ENCODE data around the gene BACE1. TPM values are rescaled to one million over a fixed set of nuclear protein-coding genes. Genes with fewer than 3 reads are reported as not detected.

BACE1 gene
- total RNA-seq, 1 donor from 2014 or later: 32.6 TPM

- FAIRE-seq: no peak
- Histone ChIP-seq H3K9ac (ENCODE audit: low read length) (no peak overlapping the region), H2AFZ (ENCODE audit: low read depth, low read length) (no peak overlapping the region), H3K27ac (ENCODE audit: low read depth, low read length) (peak overlapping the region; percentile 50), H3K36me3 (ENCODE audit: insufficient read depth, low read length) (no peaks in the 10 kb centered on the region), H3K4me3 (ENCODE audit: insufficient read depth, low read depth, low read length) (no peak overlapping the region), H3K27me3 (ENCODE audit: insufficient read depth, low read length) (no peaks in the 10 kb centered on the region), H3K4me2 (ENCODE audit: low read length) (peak overlapping the region; percentile 55), H3K9me3 (ENCODE audit: insufficient read depth, low read depth, low read length) (no peaks in the 10 kb centered on the region), H3K79me2 (ENCODE audit: insufficient read depth, low read length) (no peaks in the 10 kb centered on the region), H4K20me1 (ENCODE audit: insufficient read depth, low read length) (peaks cover 5% of the 10 kb centered on the region), H3K4me1 (ENCODE audit: insufficient read depth, low read length) (peaks cover 18% of the 10 kb centered on the region)
- DNase-seq (ENCODE audit: low read depth): peak; percentile 81
- H3K9me3 Mint-ChIP-seq (ENCODE audit: unreplicated experiment): no peaks in the 10 kb centered on the region
- TF ChIP-seq EZH2 (IDR thresholded peaks at IDR 0.05; ENCODE audit: insufficient read depth, low read length): no peak
- TF ChIP-seq CTCF (IDR thresholded peaks at IDR 0.05; ENCODE audit: insufficient read depth, low read depth, low read length): no peak
- peaks cover 12% of the 10 kb centered on the region for H3K36me3 Mint-ChIP-seq (ENCODE audit: low read depth, unreplicated experiment)
- no peaks in the 10 kb centered on the region for H3K27me3 Mint-ChIP-seq (ENCODE audit: low read depth, unreplicated experiment)
- H3K4me3 Mint-ChIP-seq (ENCODE audit: unreplicated experiment): no peak overlapping the region
- H3K4me1 Mint-ChIP-seq (ENCODE audit: low read depth, unreplicated experiment): peaks cover 5% of the 10 kb centered on the region
- H3K27ac Mint-ChIP-seq (ENCODE audit: unreplicated experiment): no peak overlapping the region
Observed at GRCh38 chr11:117259417-117259816, 56.6 kb downstream of the BACE1 start.

- H3K27me3 Mint-ChIP-seq (ENCODE audit: low read depth, unreplicated experiment): no peaks in the 10 kb centered on the region
- no peak for TF ChIP-seq EZH2 (IDR thresholded peaks at IDR 0.05; ENCODE audit: insufficient read depth, low read length)
- Histone ChIP-seq H3K36me3 (ENCODE audit: insufficient read depth, low read length) (no peaks in the 10 kb centered on the region), H3K27me3 (ENCODE audit: insufficient read depth, low read length) (no peaks in the 10 kb centered on the region), H4K20me1 (ENCODE audit: insufficient read depth, low read length) (peaks cover 5% of the 10 kb centered on the region), H3K9ac (ENCODE audit: low read length) (no peak overlapping the region), H2AFZ (ENCODE audit: low read depth, low read length) (no peak overlapping the region), H3K4me3 (ENCODE audit: insufficient read depth, low read depth, low read length) (no peak overlapping the region), H3K4me2 (ENCODE audit: low read length) (no peak overlapping the region), H3K4me1 (ENCODE audit: insufficient read depth, low read length) (peaks cover 18% of the 10 kb centered on the region), H3K9me3 (ENCODE audit: insufficient read depth, low read depth, low read length) (no peaks in the 10 kb centered on the region), H3K27ac (ENCODE audit: low read depth, low read length) (no peak overlapping the region), H3K79me2 (ENCODE audit: insufficient read depth, low read length) (no peaks in the 10 kb centered on the region)
- peaks cover 12% of the 10 kb centered on the region for H3K36me3 Mint-ChIP-seq (ENCODE audit: low read depth, unreplicated experiment)
- H3K9me3 Mint-ChIP-seq (ENCODE audit: unreplicated experiment): no peaks in the 10 kb centered on the region
- no peak overlapping the region for H3K27ac Mint-ChIP-seq (ENCODE audit: unreplicated experiment)
- no peak for DNase-seq (ENCODE audit: low read depth)
- H3K4me1 Mint-ChIP-seq (ENCODE audit: low read depth, unreplicated experiment): peaks cover 5% of the 10 kb centered on the region
- H3K4me3 Mint-ChIP-seq (ENCODE audit: unreplicated experiment): no peak overlapping the region
- FAIRE-seq: no peak
Observed at GRCh38 chr11:117258576-117258975, 57.5 kb downstream of the BACE1 start.

GRCh38 chr11:117256573-117256972 is 59.5 kb downstream of the BACE1 start:
- Histone ChIP-seq H3K4me1 (ENCODE audit: insufficient read depth, low read length) (peaks cover 18% of the 10 kb centered on the region), H3K27me3 (ENCODE audit: insufficient read depth, low read length) (no peaks in the 10 kb centered on the region), H3K27ac (ENCODE audit: low read depth, low read length) (no peak overlapping the region), H2AFZ (ENCODE audit: low read depth, low read length) (no peak overlapping the region), H3K9me3 (ENCODE audit: insufficient read depth, low read depth, low read length) (no peaks in the 10 kb centered on the region), H3K9ac (ENCODE audit: low read length) (no peak overlapping the region), H3K4me2 (ENCODE audit: low read length) (no peak overlapping the region), H3K4me3 (ENCODE audit: insufficient read depth, low read depth, low read length) (no peak overlapping the region), H3K79me2 (ENCODE audit: insufficient read depth, low read length) (no peaks in the 10 kb centered on the region), H4K20me1 (ENCODE audit: insufficient read depth, low read length) (peaks cover 5% of the 10 kb centered on the region), H3K36me3 (ENCODE audit: insufficient read depth, low read length) (no peaks in the 10 kb centered on the region)
- FAIRE-seq: peak; percentile 26
- peaks cover 8% of the 10 kb centered on the region for H3K36me3 Mint-ChIP-seq (ENCODE audit: low read depth, unreplicated experiment)
- H3K27ac Mint-ChIP-seq (ENCODE audit: unreplicated experiment): no peak overlapping the region
- no peak for TF ChIP-seq EZH2 (IDR thresholded peaks at IDR 0.05; ENCODE audit: insufficient read depth, low read length)
- no peak for TF ChIP-seq CTCF (IDR thresholded peaks at IDR 0.05; ENCODE audit: insufficient read depth, low read depth, low read length)
- H3K4me3 Mint-ChIP-seq (ENCODE audit: unreplicated experiment): peak overlapping the region; percentile 25
- no peaks in the 10 kb centered on the region for H3K27me3 Mint-ChIP-seq (ENCODE audit: low read depth, unreplicated experiment)
- H3K9me3 Mint-ChIP-seq (ENCODE audit: unreplicated experiment): no peaks in the 10 kb centered on the region
- DNase-seq (ENCODE audit: low read depth): peak; percentile 48
- peaks cover 5% of the 10 kb centered on the region for H3K4me1 Mint-ChIP-seq (ENCODE audit: low read depth, unreplicated experiment)

Measured in astrocyte (in vitro differentiated cells and primary cell).